ENCODE measurements around the gene TLE3. TPM values are rescaled to one million over a fixed set of nuclear protein-coding genes. Genes with fewer than 3 reads are reported as not detected.

The TLE3 gene
- total RNA-seq, 1 donor from 2014 or later = 109 TPM

- no peak for DNase-seq (ENCODE audit: extremely low spot score, unreplicated experiment)
- H3K4me3 Mint-ChIP-seq = no peak overlapping the region
- peaks cover 31% of the 10 kb centered on the region for H3K27me3 Mint-ChIP-seq
Observed at GRCh38 chr15:70109531-70109930, 11.8 kb upstream of the TLE3 start.

GRCh38 chr15:70103880-70104626 is 6.3 kb upstream of the TLE3 start:
- Mint-ChIP-seq H3K9me3 (no peaks in the 10 kb centered on the region), H3K4me3 (no peak overlapping the region), H3K36me3 (no peaks in the 10 kb centered on the region), H3K4me1 (ENCODE audit: unreplicated experiment) (peaks cover 19% of the 10 kb centered on the region), H3K27me3 (peaks cover 40% of the 10 kb centered on the region), H3K27ac (peak overlapping the region; percentile 18)
- no peak for DNase-seq (ENCODE audit: extremely low spot score, unreplicated experiment)
- TF ChIP-seq CTCF (conservative IDR thresholded peaks at IDR 0.05) = no peak

More at GRCh38 chr15:70109531-70109930, 11.8 kb upstream of the TLE3 start:
- Mint-ChIP-seq H3K4me1 (ENCODE audit: unreplicated experiment) (peaks cover 29% of the 10 kb centered on the region), H3K9me3 (no peaks in the 10 kb centered on the region), H3K27ac (no peak overlapping the region), H3K36me3 (no peaks in the 10 kb centered on the region)
- TF ChIP-seq CTCF (conservative IDR thresholded peaks at IDR 0.05) = no peak

- peak overlapping the region; percentile 20 for H3K4me3 Mint-ChIP-seq
- H3K9me3 Mint-ChIP-seq = no peaks in the 10 kb centered on the region
- H3K4me1 Mint-ChIP-seq (ENCODE audit: unreplicated experiment) = peaks cover 19% of the 10 kb centered on the region
- no peak for TF ChIP-seq CTCF (conservative IDR thresholded peaks at IDR 0.05)
- DNase-seq (ENCODE audit: extremely low spot score, unreplicated experiment) = no peak
- H3K27me3 Mint-ChIP-seq = peaks cover 37% of the 10 kb centered on the region
- peak overlapping the region; percentile 46 for H3K27ac Mint-ChIP-seq
- H3K36me3 Mint-ChIP-seq = no peaks in the 10 kb centered on the region
Observed at GRCh38 chr15:70102827-70103226, 5.1 kb upstream of the TLE3 start.

GRCh38 chr15:70101459-70102113 is 3.9 kb upstream of the TLE3 start:
- Mint-ChIP-seq H3K4me1 (ENCODE audit: unreplicated experiment) (peaks cover 19% of the 10 kb centered on the region), H3K36me3 (no peaks in the 10 kb centered on the region), H3K9me3 (no peaks in the 10 kb centered on the region), H3K27ac (peak overlapping the region; percentile 74), H3K27me3 (peaks cover 33% of the 10 kb centered on the region), H3K4me3 (peak overlapping the region; percentile 97)
- DNase-seq (ENCODE audit: extremely low spot score, unreplicated experiment) = no peak
- no peak for TF ChIP-seq CTCF (conservative IDR thresholded peaks at IDR 0.05)

- peak overlapping the region; percentile 74 for H3K27ac Mint-ChIP-seq
- peak; percentile 75 for TF ChIP-seq CTCF (conservative IDR thresholded peaks at IDR 0.05)
- peaks cover 19% of the 10 kb centered on the region for H3K4me1 Mint-ChIP-seq (ENCODE audit: unreplicated experiment)
- no peaks in the 10 kb centered on the region for H3K36me3 Mint-ChIP-seq
- no peak for DNase-seq (ENCODE audit: extremely low spot score, unreplicated experiment)
- H3K4me3 Mint-ChIP-seq = peak overlapping the region; percentile 97
- H3K27me3 Mint-ChIP-seq = peaks cover 27% of the 10 kb centered on the region
- H3K9me3 Mint-ChIP-seq = no peaks in the 10 kb centered on the region
Observed at GRCh38 chr15:70100474-70101341, 3.0 kb upstream of the TLE3 start.
